ENCODE measurements around the gene PTPRQ.

PTPRQ gene

DNA sequence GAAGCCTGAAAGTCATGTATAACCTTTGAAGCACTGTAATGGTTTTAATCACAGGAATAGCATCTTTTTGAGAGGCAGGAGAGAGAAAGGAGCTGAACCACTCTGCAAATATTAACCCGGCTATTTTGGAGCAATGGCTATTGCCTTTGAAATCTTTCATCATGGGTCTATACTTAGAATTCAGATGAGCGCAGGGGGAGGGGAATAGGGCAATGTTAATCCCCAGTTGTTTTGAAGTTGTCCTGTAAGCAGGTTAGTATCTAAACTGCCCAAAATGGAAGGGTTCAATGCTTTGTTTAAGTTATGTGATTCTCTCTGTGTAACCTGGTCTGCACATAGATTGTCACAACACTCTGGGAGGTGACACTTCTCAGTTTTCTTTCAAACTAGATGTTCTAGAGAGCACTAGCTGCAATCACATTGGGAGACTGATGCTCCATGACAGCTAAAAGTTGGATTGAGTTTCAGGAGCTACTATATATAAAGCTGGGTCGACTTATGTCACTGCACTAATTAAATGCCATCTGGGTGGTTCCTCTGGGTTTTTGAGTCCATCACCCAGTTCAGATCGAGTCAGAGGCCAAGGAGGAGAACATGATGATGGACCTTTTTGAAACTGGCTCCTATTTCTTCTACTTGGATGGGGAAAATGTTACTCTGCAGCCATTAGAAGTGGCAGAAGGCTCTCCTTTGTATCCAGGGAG, 263.2 kb downstream of the PTPRQ start, which contains the start of gene MYF6:
Gene MYF6 (plus strand): TSS at position 509 of the 704 bp plus-strand sequence. CDS start 86 bp downstream, at position 595.
- DNase-seq: no peak

DNA sequence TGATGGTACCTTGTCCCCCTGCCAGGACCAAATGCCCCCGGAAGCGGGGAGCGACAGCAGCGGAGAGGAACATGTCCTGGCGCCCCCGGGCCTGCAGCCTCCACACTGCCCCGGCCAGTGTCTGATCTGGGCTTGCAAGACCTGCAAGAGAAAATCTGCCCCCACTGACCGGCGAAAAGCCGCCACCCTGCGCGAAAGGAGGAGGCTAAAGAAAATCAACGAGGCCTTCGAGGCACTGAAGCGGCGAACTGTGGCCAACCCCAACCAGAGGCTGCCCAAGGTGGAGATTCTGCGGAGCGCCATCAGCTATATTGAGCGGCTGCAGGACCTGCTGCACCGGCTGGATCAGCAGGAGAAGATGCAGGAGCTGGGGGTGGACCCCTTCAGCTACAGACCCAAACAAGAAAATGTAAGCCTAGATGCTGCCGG, 263.8 kb downstream of the PTPRQ start:
- DNase-seq: no peak

DNA sequence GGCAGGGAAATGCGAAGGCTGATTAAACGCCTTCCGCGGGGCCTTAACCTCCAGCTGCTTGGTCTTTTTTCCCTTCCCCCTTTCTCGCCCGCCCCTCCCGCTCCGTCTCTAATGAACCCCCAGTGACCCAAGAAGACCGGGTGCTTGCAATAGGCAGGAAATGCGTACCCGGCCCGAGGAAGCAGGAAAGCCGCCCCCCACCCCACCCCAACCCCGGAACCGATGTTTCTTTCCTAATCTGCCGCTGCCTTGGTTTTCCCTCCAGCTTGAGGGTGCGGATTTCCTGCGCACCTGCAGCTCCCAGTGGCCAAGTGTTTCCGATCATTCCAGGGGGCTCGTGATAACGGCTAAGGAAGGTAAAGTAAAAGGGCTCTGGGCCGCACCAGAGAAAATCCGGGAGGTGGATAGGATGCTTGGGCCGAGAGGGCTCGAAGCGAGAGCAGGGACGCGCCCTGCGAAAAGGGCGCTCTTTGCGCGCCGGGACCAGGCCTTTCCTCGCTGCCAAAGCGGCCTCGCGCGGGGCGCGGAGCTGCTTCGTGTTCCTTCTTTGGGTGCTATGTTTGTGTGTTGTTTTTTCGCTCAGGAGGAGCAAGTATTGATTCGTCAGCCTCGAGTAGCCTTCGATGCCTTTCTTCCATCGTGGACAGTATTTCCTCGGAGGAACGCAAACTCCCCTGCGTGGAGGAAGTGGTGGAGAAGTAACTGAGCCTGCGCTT, 264.4 kb downstream of the PTPRQ start:
- DNase-seq: no peak

DNA sequence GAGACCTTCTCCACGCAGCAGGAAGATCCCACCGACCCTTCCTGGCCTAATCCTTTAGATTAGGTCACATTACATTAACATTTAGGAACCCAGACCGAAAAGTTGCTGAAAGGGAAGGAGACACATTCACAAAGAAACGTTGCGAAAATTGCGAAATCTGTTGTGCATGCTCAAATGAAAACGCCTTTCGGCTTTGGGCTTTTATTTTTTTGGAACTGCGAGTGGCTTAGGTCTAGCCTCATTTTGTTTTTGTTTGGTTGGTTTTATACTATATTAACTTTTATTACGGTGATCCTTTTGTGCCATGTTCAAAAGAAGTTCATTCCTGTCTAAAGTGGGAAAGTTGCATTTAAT, 264.9 kb downstream of the PTPRQ start:
- no peak for DNase-seq

- no peak for DNase-seq
Measured at GRCh38 chr12:80709811-80710726, 266.0 kb downstream of the PTPRQ start.

DNA sequence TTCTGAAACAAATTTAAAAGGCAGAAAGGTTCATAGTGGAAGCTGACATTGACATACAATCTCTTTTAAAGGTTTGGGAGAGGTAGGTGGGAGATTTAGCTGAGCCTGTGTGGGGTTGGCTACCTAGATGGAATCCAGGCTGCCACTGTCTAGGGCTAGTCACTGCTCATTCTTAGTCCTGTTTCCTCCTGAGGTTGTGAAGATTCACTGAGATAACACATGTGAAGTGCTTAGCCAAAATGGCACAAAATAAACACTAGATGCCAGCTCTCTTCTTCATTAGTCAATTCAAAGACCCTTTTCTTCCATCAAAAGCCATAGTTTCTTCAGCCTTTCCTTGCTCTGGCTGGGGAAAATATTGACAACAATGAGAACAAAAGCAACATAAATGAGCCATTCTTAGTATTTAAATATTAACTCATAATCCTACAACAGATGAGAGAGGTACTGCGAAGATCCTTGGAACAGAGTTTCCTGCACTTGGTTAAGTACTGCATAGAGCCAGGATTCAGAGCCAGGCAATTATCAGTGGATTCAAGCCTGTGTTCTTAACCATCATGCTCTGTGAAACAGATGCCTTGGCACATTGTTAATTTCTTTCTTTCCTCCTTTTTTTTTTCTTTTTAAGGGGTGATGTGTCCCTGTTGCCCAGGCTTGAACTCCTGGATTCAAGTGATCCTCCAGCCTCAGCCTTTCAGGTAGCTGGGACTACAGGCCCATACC, 266.9 kb downstream of the PTPRQ start:
- DNase-seq: no peak

- DNase-seq: no peak
Measured at GRCh38 chr12:80711866-80712265, 267.8 kb downstream of the PTPRQ start.

GRCh38 chr12:80712866-80713265, 268.8 kb downstream of the PTPRQ start:
- no peak for DNase-seq

DNA sequence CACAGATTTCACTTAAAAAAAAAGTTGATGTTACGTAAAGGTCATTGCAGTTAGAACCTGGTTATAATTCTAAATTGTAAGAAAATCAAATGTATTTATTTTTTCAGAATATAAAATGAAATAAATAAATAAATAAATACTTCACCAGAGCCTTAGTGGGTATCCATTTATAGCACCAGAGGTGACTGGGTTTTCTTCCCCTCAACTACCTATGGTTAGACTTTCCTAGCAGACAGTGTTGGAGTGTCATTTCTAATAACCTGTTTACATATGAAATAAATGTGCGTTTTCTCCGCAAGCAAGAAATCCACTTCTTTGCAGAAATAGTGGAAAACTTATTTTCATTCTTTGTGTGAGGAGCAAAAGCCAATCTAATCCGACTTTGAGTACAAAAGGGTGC, 269.4 kb downstream of the PTPRQ start:
- no peak for DNase-seq

GRCh38 chr12:80714055-80714454, 270.0 kb downstream of the PTPRQ start:
- DNase-seq: no peak

- DNase-seq: no peak
Measured at GRCh38 chr12:80714846-80715245, 270.8 kb downstream of the PTPRQ start.

- DNase-seq: no peak
Measured at GRCh38 chr12:80715713-80716249, 271.7 kb downstream of the PTPRQ start.

- DNase-seq: peak in 1 of 4 experiments; percentile 1
Measured at GRCh38 chr12:80716696-80717469, 272.8 kb downstream of the PTPRQ start, which contains the start of gene MYF5. MYF5 (plus strand) TSS chr12:80716912; CDS start chr12:80717064, 152 bp downstream.

GRCh38 chr12:80717856-80718255, 273.8 kb downstream of the PTPRQ start:
- no peak for DNase-seq

- DNase-seq: no peak
Measured at GRCh38 chr12:80720516-80720915, 276.5 kb downstream of the PTPRQ start.

- DNase-seq: no peak
Measured at GRCh38 chr12:80721326-80721725, 277.3 kb downstream of the PTPRQ start.
